Endothelial cell of umbilical vein (primary cell): ENCODE data around the gene ERO1B. TPM values are rescaled to one million over a fixed set of nuclear protein-coding genes. Genes with fewer than 3 reads are reported as not detected.

Experiments used
- BruUV-seq: library from RNA; stranded (reverse); fragments of 400-500 nt; replicated peaks from 2 replicates; lab custom pipeline; 2021; lab: Mats Ljungman, UMichigan
- CTCF ChIA-PET: fragments of 300-600, 350-600 bp; sonication (Branson Sonifier 250); formaldehyde crosslinking; loops from one replicate; lab custom pipeline; 2021; ENCODE audit warnings: antibody characterized with exemption, inconsistent platforms; lab: Charles Lee
- POLR2A ChIA-PET: fragments of 300-600, 350-600 bp; sonication (Branson Sonifier 250); formaldehyde crosslinking; loops from one replicate; lab custom pipeline; 2021; ENCODE audit warnings: antibody characterized with exemption, inconsistent platforms; lab: Charles Lee
- DNase-seq: peaks from one replicate; pipeline ENCODE4 v3.0.0-alpha.2; 2011; ENCODE audit warnings: low read depth, low spot score
- FAIRE-seq: peaks from 2 replicates; lab custom pipeline; 2011; peaks lifted over from hg19 to GRCh38; lab: Jason Lieb, UNC
- H2AFZ ChIP-seq: 2 replicates; pipeline ENCODE4 v1.6.0; 2012; ENCODE audit warnings: low read depth, low read length, control low read depth, inconsistent platforms
- H3K27ac ChIP-seq: 2 replicates; pipeline ENCODE4 v1.5.1; 2011; ENCODE audit warnings: low read depth, mild to moderate bottlenecking, control low read depth, low read length, moderate library complexity; ENCODE audit not compliant: insufficient read depth
- H3K27me3 ChIP-seq, 2 experiments: 2 replicates each; pipeline versions ENCODE4 v1.6.0 to v1.6.1; 2011; ENCODE audit warnings: low read length in 2 of 2, mixed read lengths in 1 of 2; ENCODE audit not compliant: control insufficient read depth in 2 of 2, insufficient read depth in 2 of 2
- H3K36me3 ChIP-seq, 2 experiments: 2 replicates in 1 of 2; 3 replicates in 1 of 2; pipeline ENCODE4 v1.5.1; 2011; ENCODE audit warnings: low read length in 2 of 2, mild to moderate bottlenecking in 1 of 2, moderate library complexity in 1 of 2; ENCODE audit not compliant: control insufficient read depth in 2 of 2, insufficient read depth in 2 of 2; ENCODE audit errors: extremely low read depth in 1 of 2
- H3K4me1 ChIP-seq: 3 replicates; pipeline ENCODE4 v1.5.1; 2011; ENCODE audit warnings: mild to moderate bottlenecking, low read length; ENCODE audit not compliant: control insufficient read depth, insufficient read depth; ENCODE audit errors: extremely low read depth
- H3K4me2 ChIP-seq: 2 replicates; pipeline ENCODE4 v1.6.1; 2011; ENCODE audit warnings: low read length, control low read depth, mixed read lengths; ENCODE audit not compliant: insufficient read depth
- H3K4me3 ChIP-seq, 3 experiments: fragments of 200-600 bp in 1 of 3; sonication (generic), shearing (Covaris generic) in 1 of 3; replicated peaks in 1 of 3; 2 replicates each; pipeline ENCODE4 v1.5.1; 2011 to 2016; ENCODE audit warnings: control low read depth in 3 of 3, low read length in 3 of 3, mild to moderate bottlenecking in 2 of 3, inconsistent platforms in 1 of 3, low read depth in 1 of 3, moderate library complexity in 1 of 3; ENCODE audit not compliant: insufficient read depth in 1 of 3
- H3K79me2 ChIP-seq: 2 replicates; pipeline ENCODE4 v1.6.0; 2012; ENCODE audit warnings: low read length, inconsistent platforms; ENCODE audit not compliant: control insufficient read depth, insufficient read depth
- H3K9ac ChIP-seq: replicated peaks from 2 replicates; pipeline ENCODE3; 2011; ENCODE audit warnings: low read length, control low read depth; ENCODE audit not compliant: insufficient read depth; ENCODE audit errors: extremely low read depth
- H3K9me1 ChIP-seq: replicated peaks from 3 replicates; pipeline ENCODE4 v1.6.0; 2011; ENCODE audit warnings: mild to moderate bottlenecking, low read length; ENCODE audit not compliant: control insufficient read depth, insufficient read depth; ENCODE audit errors: extremely low read depth
- H3K9me3 ChIP-seq: replicated peaks from 2 replicates; pipeline ENCODE4 v1.5.1; 2012; ENCODE audit warnings: low read length, inconsistent platforms; ENCODE audit not compliant: control insufficient read depth, insufficient read depth
- H4K20me1 ChIP-seq: replicated peaks from 2 replicates; pipeline ENCODE3; 2011; ENCODE audit warnings: mild to moderate bottlenecking, low read length; ENCODE audit not compliant: control insufficient read depth, insufficient read depth; ENCODE audit errors: extremely low read depth
- EZH2 ChIP-seq: IDR thresholded peaks from 2 replicates; pipeline ENCODE4 v1.6.1; 2012; ENCODE audit warnings: borderline replicate concordance, low read depth, mild to moderate bottlenecking, moderate library complexity, low read length, inconsistent platforms; ENCODE audit not compliant: severe bottlenecking
- FOS ChIP-seq: IDR thresholded peaks from 2 replicates; pipeline ENCODE4 v1.6.1; 2011; ENCODE audit warnings: mild to moderate bottlenecking, low read length, moderate library complexity, borderline replicate concordance; ENCODE audit not compliant: insufficient read depth
- GATA2 ChIP-seq: IDR thresholded peaks from 2 replicates; pipeline ENCODE4 v1.7.0; 2011; ENCODE audit warnings: low read depth, mild to moderate bottlenecking, moderate library complexity, mixed read lengths, low read length; ENCODE audit not compliant: insufficient read length, insufficient read depth
- JUN ChIP-seq: IDR thresholded peaks from 2 replicates; pipeline ENCODE4 v1.6.1; 2011; ENCODE audit warnings: borderline replicate concordance, low read depth; ENCODE audit not compliant: insufficient read length, insufficient read depth
- MYC ChIP-seq: IDR thresholded peaks from one replicate; pipeline ENCODE4 v1.6.1; 2011; ENCODE audit warnings: mild to moderate bottlenecking, low read depth, low read length
- POLR2A ChIP-seq: IDR thresholded peaks from 2 replicates; pipeline ENCODE4 v1.6.1; 2012; ENCODE audit warnings: low read depth, mild to moderate bottlenecking, control low read depth, low read length
- POLR2AphosphoS5 ChIP-seq: IDR thresholded peaks from 2 replicates; pipeline ENCODE4 v1.6.1; 2012; ENCODE audit warnings: low read depth, mild to moderate bottlenecking, control low read depth, low read length, moderate library complexity; ENCODE audit not compliant: insufficient read depth
- dilution Hi-C: fragments of 300-500 bp; cut with MboI; formaldehyde crosslinking; loops from one replicate; pipeline ENCODE4 v1.15.0; 2019; ENCODE audit warnings: low sequenced_read_pairs; ENCODE audit not compliant: extremely low pct_ligation_motif_present
- intact Hi-C: fragments of 100-400 bp; cut with micrococcal nuclease; formaldehyde crosslinking; loops from one replicate; pipeline ENCODE4 v1.10.0; 2022
- polyA plus RNA-seq, 4 experiments: library from polyadenylated mRNA; depleted of rRNA in 3 of 4; stranded (reverse) in 3 of 4; unstranded in 1 of 4; fragments of >200 nt; gene quantifications; 2 replicates each; pipeline versions ENCODE4 v1.2.1 to v1.2.3, GENCODE V29; 2011 to 2012; ENCODE audit warnings: missing spikeins in 1 of 4
- total RNA-seq: library from RNA; stranded (reverse); gene quantifications from 2 replicates; pipeline ENCODE4 v1.2.3, GENCODE V29; 2021
- TF ChIP-seq, protein P1 (sequence below): IDR thresholded peaks from 2 replicates; pipeline ENCODE4 v1.6.1; 2011; ENCODE audit not compliant: insufficient read depth, insufficient read length
- TF ChIP-seq, protein P2 (sequence below), 2 donors: IDR thresholded peaks; 1 replicate in 1 of 2; 2 replicates in 1 of 2; pipeline ENCODE4 v1.5.1; 2011; ENCODE audit warnings: low read length in 2 of 2, mild to moderate bottlenecking in 2 of 2, moderate library complexity in 2 of 2, control low read depth in 1 of 2, inconsistent platforms in 1 of 2, low read depth in 1 of 2; ENCODE audit not compliant: insufficient read depth in 1 of 2; ENCODE audit errors: extremely low read depth in 1 of 2

The ERO1B gene
- total and polyA plus RNA-seq, 2 donors (not counting 3 experiments of a cell fraction or from before 2014, with no cell fraction given): 1.9 to 3.6 TPM

DNA sequence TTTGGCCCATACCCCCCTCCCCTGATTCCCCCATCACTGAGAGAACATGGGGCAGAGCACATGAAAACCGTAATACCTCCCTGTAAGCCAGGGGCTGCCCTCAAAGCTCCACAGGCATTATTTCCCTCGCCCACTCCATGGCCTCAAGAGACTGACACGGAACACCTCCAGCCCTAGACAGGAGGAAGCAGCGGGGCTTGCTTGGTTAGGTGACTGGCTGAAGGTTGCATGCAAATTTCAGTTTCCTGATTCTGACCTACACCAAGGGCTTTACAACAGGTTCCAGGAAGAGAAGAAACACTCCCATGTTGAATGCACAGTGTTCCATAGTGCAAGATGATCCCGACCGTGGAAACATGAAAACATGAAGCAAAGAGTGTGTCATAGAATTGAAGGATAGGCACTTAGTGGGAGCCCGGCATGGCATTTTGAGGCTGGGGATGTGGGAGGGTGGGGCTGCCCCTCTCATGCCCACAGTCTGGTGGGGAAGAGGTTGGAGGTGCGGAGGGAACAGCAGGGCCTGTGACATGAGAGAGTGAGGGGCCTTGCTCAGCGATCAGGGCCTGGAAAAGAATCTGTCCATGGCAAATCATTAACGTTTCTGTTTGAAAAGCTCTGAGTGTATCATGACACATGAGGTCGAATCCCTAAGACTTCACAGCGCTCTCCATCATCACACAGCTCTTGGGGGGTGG, 106.0 kb downstream of the ERO1B start:
- Histone ChIP-seq H3K36me3 (peaks cover 0 to 2% of the 10 kb centered on the region in 2 experiments), H3K4me1 (no peaks in the 10 kb centered on the region), H3K4me2 (no peak overlapping the region), H3K79me2 (no peaks in the 10 kb centered on the region), H2AFZ (no peak overlapping the region), H3K4me3 (no peak overlapping the region), H3K9me3 (no peaks in the 10 kb centered on the region), H3K9ac (no peak overlapping the region), H4K20me1 (no peaks in the 10 kb centered on the region), H3K27ac (no peak overlapping the region), H3K9me1 (no peaks in the 10 kb centered on the region), H3K27me3 (no peaks in the 10 kb centered on the region)
- no TSS peak for BruUV-seq
- no peak for DNase-seq
- dilution Hi-C loops: no loop called here
- CTCF ChIA-PET: no interaction called here
- TF ChIP-seq GATA2 (no peak), EZH2 (no peak), MYC (no peak), POLR2A (no peak), FOS (no peak), JUN (no peak), POLR2AphosphoS5 (no peak)
- TF ChIP-seq, protein P1, sequence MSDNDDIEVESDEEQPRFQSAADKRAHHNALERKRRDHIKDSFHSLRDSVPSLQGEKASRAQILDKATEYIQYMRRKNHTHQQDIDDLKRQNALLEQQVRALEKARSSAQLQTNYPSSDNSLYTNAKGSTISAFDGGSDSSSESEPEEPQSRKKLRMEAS: no peak
- TF ChIP-seq, protein P2, sequence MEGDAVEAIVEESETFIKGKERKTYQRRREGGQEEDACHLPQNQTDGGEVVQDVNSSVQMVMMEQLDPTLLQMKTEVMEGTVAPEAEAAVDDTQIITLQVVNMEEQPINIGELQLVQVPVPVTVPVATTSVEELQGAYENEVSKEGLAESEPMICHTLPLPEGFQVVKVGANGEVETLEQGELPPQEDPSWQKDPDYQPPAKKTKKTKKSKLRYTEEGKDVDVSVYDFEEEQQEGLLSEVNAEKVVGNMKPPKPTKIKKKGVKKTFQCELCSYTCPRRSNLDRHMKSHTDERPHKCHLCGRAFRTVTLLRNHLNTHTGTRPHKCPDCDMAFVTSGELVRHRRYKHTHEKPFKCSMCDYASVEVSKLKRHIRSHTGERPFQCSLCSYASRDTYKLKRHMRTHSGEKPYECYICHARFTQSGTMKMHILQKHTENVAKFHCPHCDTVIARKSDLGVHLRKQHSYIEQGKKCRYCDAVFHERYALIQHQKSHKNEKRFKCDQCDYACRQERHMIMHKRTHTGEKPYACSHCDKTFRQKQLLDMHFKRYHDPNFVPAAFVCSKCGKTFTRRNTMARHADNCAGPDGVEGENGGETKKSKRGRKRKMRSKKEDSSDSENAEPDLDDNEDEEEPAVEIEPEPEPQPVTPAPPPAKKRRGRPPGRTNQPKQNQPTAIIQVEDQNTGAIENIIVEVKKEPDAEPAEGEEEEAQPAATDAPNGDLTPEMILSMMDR (IDR thresholded peaks at IDR 0.05; ENCODE audit: extremely low read depth in 1 of 2, insufficient read depth in 1 of 2, low read depth in 1 of 2, low read length in 2 of 2): no peak
- intact Hi-C loops: no loop called here
- FAIRE-seq: no peak
- POLR2A ChIA-PET: no interaction called here
